OCI-LY1 (cell line): Measurements from ENCODE around the gene TRIM26.

Experiments
- H2AFZ ChIP-seq: fragments of 200-600 bp; sonication (generic), shearing (Covaris generic); 2 replicates; pipeline ENCODE4 v1.6.0; 2014; ENCODE audit warnings: antibody characterized with exemption, mild to moderate bottlenecking, low read length
- H3F3A ChIP-seq: fragments of 200-600 bp; sonication (generic), shearing (Covaris generic); 2 replicates; pipeline ENCODE4 v1.6.0; 2014; ENCODE audit warnings: mild to moderate bottlenecking, antibody characterized with exemption, low read length, moderate library complexity; ENCODE audit not compliant: insufficient read depth
- H3K27ac ChIP-seq: fragments of 200-600 bp; sonication (generic); 2 replicates; pipeline ENCODE4 v1.5.1; 2014; ENCODE audit warnings: low read length, mixed run types, mild to moderate bottlenecking, low read depth; ENCODE audit not compliant: poor library complexity, severe bottlenecking
- H3K27me3 ChIP-seq: fragments of 200-600 bp; sonication (generic); 2 replicates; pipeline ENCODE4 v1.6.0; 2014; ENCODE audit warnings: antibody characterized with exemption, mild to moderate bottlenecking, low read length, moderate library complexity; ENCODE audit not compliant: insufficient read depth
- H3K36me3 ChIP-seq: fragments of 200-600 bp; sonication (generic); 2 replicates; pipeline ENCODE4 v1.6.1; 2014; ENCODE audit warnings: mild to moderate bottlenecking, antibody characterized with exemption, low read length, moderate library complexity, mixed read lengths; ENCODE audit not compliant: insufficient read depth
- H3K4me1 ChIP-seq: fragments of 200-600 bp; sonication (generic); 2 replicates; pipeline ENCODE4 v1.5.1; 2014; ENCODE audit warnings: mild to moderate bottlenecking, low read length, moderate library complexity; ENCODE audit not compliant: insufficient read depth, severe bottlenecking
- H3K4me2 ChIP-seq: fragments of 200-600 bp; sonication (generic), shearing (Covaris generic); 2 replicates; pipeline ENCODE4 v1.6.1; 2014; ENCODE audit warnings: low read length
- H3K4me3 ChIP-seq: fragments of 200-600 bp; sonication (generic); 2 replicates; pipeline ENCODE4 v1.5.1; 2014; ENCODE audit warnings: low read length, low read depth, mild to moderate bottlenecking, mixed read lengths; ENCODE audit not compliant: poor library complexity, severe bottlenecking
- H3K79me2 ChIP-seq: fragments of 200-600 bp; shearing (Covaris generic); 2 replicates; pipeline ENCODE4 v1.6.1; 2016; ENCODE audit warnings: mixed run types, low read length, mixed read lengths; ENCODE audit not compliant: insufficient read depth
- H3K9ac ChIP-seq: fragments of 200-600 bp; sonication (generic), shearing (Covaris generic); 2 replicates; pipeline ENCODE4 v1.6.1; 2014; ENCODE audit warnings: mild to moderate bottlenecking, low read length, mixed read lengths
- H3K9me2 ChIP-seq: fragments of 200-600 bp; sonication (generic), shearing (Covaris generic); 2 replicates; pipeline ENCODE4 v1.6.1; 2014; ENCODE audit warnings: low read depth, mild to moderate bottlenecking, low read length, mixed read lengths
- H3K9me3 ChIP-seq: fragments of 200-600 bp; shearing (Covaris generic); 2 replicates; pipeline ENCODE4 v1.6.1; 2014; ENCODE audit warnings: low read length, mixed read lengths
- H4K20me1 ChIP-seq: fragments of 200-600 bp; sonication (generic), shearing (Covaris generic); 2 replicates; pipeline ENCODE4 v1.6.0; 2016; ENCODE audit warnings: mild to moderate bottlenecking, low read length; ENCODE audit not compliant: insufficient read depth
- EZH2 ChIP-seq: fragments of 200-600 bp; sonication (generic), shearing (Covaris generic); IDR thresholded peaks from 2 replicates; pipeline ENCODE4 v1.8.0; 2017; ENCODE audit warnings: borderline replicate concordance, mixed run types, mild to moderate bottlenecking, antibody characterized with exemption, low read length, moderate library complexity, mixed read lengths
- TF ChIP-seq, protein P1 (sequence below): fragments of 200-600 bp; sonication (generic), shearing (Covaris generic); IDR thresholded peaks from 2 replicates; pipeline ENCODE4 v1.5.1; 2017; ENCODE audit warnings: mild to moderate bottlenecking, antibody characterized with exemption, low read length, moderate library complexity, mixed read lengths

The TRIM26 gene

DNA sequence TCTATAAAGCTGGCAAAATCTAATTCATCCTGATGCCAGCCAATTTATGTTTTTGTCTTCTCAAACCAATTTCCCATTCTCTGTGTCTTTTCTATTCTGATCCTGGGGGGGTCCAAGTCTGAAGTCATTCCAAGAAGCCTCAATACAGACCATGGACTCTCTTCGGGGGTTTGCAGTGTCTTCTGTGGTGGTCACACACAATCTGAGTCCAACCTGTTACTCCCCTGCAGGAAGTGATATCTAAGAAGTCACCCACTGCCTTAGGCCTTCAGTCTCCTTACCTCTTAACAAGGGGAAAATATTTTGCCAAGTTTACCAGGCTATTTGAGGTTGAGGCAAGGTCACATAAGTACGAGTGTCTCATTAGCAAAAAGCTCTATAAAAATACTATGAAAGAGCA lies 1.9 kb downstream of the TRIM26 start:
- H2AFZ ChIP-seq = no peak overlapping the region
- H3K27ac ChIP-seq = peak overlapping the region; percentile 93
- H3K4me3 ChIP-seq = peak overlapping the region; percentile 88
- H3K79me2 ChIP-seq = peaks cover 55% of the 10 kb centered on the region
- peak overlapping the region; percentile 97 for H3K4me2 ChIP-seq
- H3K4me1 ChIP-seq = peaks cover 77% of the 10 kb centered on the region
- H4K20me1 ChIP-seq = no peaks in the 10 kb centered on the region
- no peaks in the 10 kb centered on the region for H3K27me3 ChIP-seq
- peak overlapping the region; percentile 95 for H3K9ac ChIP-seq
- no peaks in the 10 kb centered on the region for H3K9me2 ChIP-seq
- H3K9me3 ChIP-seq = no peaks in the 10 kb centered on the region
- H3K36me3 ChIP-seq = peaks cover 11% of the 10 kb centered on the region; the same call in 1 of the 2 replicates
- H3F3A ChIP-seq = no peaks in the 10 kb centered on the region
- TF ChIP-seq EZH2 = no peak
- TF ChIP-seq, protein P1, sequence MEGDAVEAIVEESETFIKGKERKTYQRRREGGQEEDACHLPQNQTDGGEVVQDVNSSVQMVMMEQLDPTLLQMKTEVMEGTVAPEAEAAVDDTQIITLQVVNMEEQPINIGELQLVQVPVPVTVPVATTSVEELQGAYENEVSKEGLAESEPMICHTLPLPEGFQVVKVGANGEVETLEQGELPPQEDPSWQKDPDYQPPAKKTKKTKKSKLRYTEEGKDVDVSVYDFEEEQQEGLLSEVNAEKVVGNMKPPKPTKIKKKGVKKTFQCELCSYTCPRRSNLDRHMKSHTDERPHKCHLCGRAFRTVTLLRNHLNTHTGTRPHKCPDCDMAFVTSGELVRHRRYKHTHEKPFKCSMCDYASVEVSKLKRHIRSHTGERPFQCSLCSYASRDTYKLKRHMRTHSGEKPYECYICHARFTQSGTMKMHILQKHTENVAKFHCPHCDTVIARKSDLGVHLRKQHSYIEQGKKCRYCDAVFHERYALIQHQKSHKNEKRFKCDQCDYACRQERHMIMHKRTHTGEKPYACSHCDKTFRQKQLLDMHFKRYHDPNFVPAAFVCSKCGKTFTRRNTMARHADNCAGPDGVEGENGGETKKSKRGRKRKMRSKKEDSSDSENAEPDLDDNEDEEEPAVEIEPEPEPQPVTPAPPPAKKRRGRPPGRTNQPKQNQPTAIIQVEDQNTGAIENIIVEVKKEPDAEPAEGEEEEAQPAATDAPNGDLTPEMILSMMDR = no peak

DNA sequence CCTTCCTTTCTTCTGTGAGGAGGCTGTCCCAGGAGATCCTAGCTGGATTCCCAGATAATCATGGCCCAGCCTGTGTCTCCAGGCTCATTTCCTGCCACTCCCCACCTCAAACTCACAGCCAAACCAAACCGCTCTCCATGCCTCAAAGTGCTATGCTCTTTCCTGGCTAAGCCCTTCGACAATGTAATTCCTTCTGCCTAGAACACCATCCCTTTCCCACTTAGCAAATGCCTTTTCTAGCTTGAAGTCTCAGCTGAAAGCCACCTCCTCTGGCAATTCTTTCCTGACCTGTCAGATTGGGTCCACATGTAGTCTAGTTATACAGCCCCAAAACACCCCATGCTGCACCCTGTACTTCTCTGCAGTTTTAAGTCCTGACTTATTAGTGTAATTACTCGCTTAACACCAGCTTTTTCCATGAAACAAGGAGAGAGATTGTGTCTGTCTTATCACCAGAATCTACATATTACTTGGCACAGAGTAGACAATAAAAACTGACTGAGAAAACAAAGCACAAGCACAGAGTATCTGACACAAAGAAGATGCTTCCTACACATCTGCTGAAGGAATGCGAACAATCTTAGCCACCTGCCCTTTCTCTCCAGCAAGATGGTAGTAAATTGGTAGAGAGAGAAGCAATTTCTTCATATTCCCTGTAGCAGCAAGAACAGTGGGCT lies 5.4 kb downstream of the TRIM26 start:
- H3K9me3 ChIP-seq = no peaks in the 10 kb centered on the region
- peaks cover 19% of the 10 kb centered on the region; the same call in 1 of the 2 replicates for H3K36me3 ChIP-seq
- H3K4me2 ChIP-seq = peak overlapping the region; percentile 57; the same call in 1 of the 2 replicates
- peak overlapping the region; percentile 24 for H3K4me3 ChIP-seq
- TF ChIP-seq EZH2 = no peak
- TF ChIP-seq, protein P1 = no peak
- peak overlapping the region; percentile 2; the same call in 1 of the 2 replicates for H3K9ac ChIP-seq
- H3K79me2 ChIP-seq = peaks cover 77% of the 10 kb centered on the region
- H3K27ac ChIP-seq = peak overlapping the region; percentile 52
- no peaks in the 10 kb centered on the region for H3K27me3 ChIP-seq
- H2AFZ ChIP-seq = no peak overlapping the region
- H4K20me1 ChIP-seq = no peaks in the 10 kb centered on the region
- H3K9me2 ChIP-seq = no peaks in the 10 kb centered on the region
- H3K4me1 ChIP-seq = peaks cover 60% of the 10 kb centered on the region
- H3F3A ChIP-seq = no peaks in the 10 kb centered on the region

DNA sequence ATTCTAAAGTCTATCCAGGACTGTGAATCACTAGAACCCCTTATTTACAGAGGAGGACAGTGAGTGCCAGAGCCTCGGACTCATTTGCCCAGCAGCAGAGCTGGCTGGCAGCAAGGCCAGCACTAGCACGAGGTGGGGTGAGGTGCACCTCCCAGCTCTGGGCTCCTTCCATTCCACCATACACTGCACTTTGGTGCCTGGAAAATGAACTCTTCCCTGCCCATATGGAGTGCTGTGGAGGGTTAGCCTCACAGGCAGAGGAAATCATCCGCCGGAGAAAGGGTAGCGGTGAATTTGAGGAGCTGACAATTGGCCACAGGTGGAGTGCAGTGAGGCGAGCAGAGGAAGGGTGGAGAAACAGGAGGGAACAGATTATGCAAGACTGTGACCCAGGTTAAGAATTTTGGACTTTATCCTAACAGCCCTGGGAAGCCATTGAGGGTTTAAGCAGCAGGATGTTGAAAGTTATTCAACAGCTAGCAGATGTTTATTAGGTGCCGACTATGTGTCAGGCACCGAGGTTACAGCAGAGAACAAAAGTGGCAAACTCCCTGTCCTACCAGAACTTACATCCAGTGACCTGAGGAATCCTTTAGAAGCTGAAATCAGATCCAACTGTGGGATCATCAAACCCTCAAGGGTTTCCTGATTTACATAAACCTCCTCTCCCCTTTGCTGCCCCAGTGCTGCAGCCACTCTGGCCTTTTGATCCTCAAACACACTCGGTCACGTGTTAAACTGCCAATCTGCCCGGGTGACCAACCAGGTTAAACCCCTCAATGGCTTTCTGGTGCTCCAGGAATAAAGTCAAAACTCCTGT lies 6.2 kb downstream of the TRIM26 start:
- Histone ChIP-seq H3K27ac (peak overlapping the region; percentile 13), H3K4me2 (peak overlapping the region; percentile 57), H3K36me3 (peaks cover 26% of the 10 kb centered on the region; the same call in 1 of the 2 replicates), H2AFZ (no peak overlapping the region), H3K4me1 (peaks cover 64% of the 10 kb centered on the region), H4K20me1 (no peaks in the 10 kb centered on the region), H3F3A (no peaks in the 10 kb centered on the region), H3K27me3 (no peaks in the 10 kb centered on the region), H3K79me2 (peaks cover 70% of the 10 kb centered on the region), H3K9me2 (no peaks in the 10 kb centered on the region), H3K9ac (peak overlapping the region; percentile 10; the same call in 1 of the 2 replicates), H3K4me3 (peak overlapping the region; percentile 24), H3K9me3 (no peaks in the 10 kb centered on the region)
- no peak for TF ChIP-seq EZH2
- TF ChIP-seq, protein P1 = no peak
